HepG2 (cell line): ENCODE data around the gene ACTL7B. TPM values are rescaled to one million over a fixed set of nuclear protein-coding genes. Genes with fewer than 3 reads are reported as not detected.

Experiments
- ATAC-seq: fragments of 200-7000 bp; cut with Tn5 transposase; 3 replicates; pipeline ENCODE4 v1.9.1; 2020; ENCODE audit warnings: mild to moderate bottlenecking, moderate library complexity
- BruUV-seq: library from RNA; stranded (reverse); fragments of 400-500 nt; replicated peaks from 2 replicates; lab custom pipeline; 2021; lab: Mats Ljungman, UMichigan
- CTCF ChIA-PET: fragments of 300-600 bp; formaldehyde crosslinking; extraction: SDS; loops from one replicate; lab custom pipeline; 2021; ENCODE audit warnings: low total read pairs, inconsistent platforms, low intra/inter-chr PET ratio; lab: Yijun Ruan, JAX
- POLR2A ChIA-PET: fragments of 350-600 bp; sonication (Branson Sonifier 250); formaldehyde crosslinking; loops from one replicate; lab custom pipeline; 2020; ENCODE audit warnings: antibody characterized with exemption, inconsistent platforms; lab: Yijun Ruan, JAX
- DNase-seq: peaks from one replicate; pipeline ENCODE4 v3.0.0-alpha.2; 2015; ENCODE audit warnings: low spot score
- FAIRE-seq: peaks from 3 replicates; lab custom pipeline; 2011; peaks lifted over from hg19 to GRCh38; lab: Jason Lieb, UNC
- H2AFZ ChIP-seq: one replicate; pipeline ENCODE4 v1.6.1; 2011; ENCODE audit warnings: low read length, inconsistent platforms
- H3K27ac ChIP-seq: fragments of 300-600 bp; 3 replicates; pipeline ENCODE4 v1.8.0; 2011; ENCODE audit warnings: mixed run types, mild to moderate bottlenecking, mixed read lengths, low read length, inconsistent platforms; ENCODE audit not compliant: insufficient read depth; ENCODE audit errors: extremely low read length
- H3K27me3 ChIP-seq, 2 experiments: fragments of 200-600 bp in 1 of 2; 2 replicates in 1 of 2; 3 replicates in 1 of 2; pipeline versions ENCODE4 v1.6.0 to v1.8.0; 2011; ENCODE audit warnings: low read length in 2 of 2, mild to moderate bottlenecking in 2 of 2, moderate library complexity in 2 of 2, inconsistent platforms in 1 of 2; ENCODE audit not compliant: insufficient read depth in 2 of 2, control insufficient read depth in 1 of 2
- H3K36me3 ChIP-seq, 2 experiments: fragments of 200-600 bp in 1 of 2; replicated peaks in 1 of 2; 2 replicates in 1 of 2; 3 replicates in 1 of 2; pipeline versions ENCODE4 v1.5.1 to v1.8.0; 2011; ENCODE audit warnings: low read length in 2 of 2, inconsistent platforms in 1 of 2; ENCODE audit not compliant: insufficient read depth in 2 of 2, control insufficient read depth in 1 of 2
- H3K4me1 ChIP-seq: 2 replicates; pipeline ENCODE4 v1.5.1; 2012; ENCODE audit warnings: low read length, inconsistent platforms; ENCODE audit not compliant: insufficient read depth
- H3K4me2 ChIP-seq: 2 replicates; pipeline ENCODE4 v1.6.0; 2011; ENCODE audit warnings: low read depth, low read length, inconsistent platforms
- H3K4me3 ChIP-seq, 3 experiments: fragments of 200-600 bp in 1 of 3; sonication (generic), shearing (Covaris generic) in 1 of 3; replicated peaks in 1 of 3; 2 replicates each; pipeline ENCODE4 v1.5.1; 2011 to 2016; ENCODE audit warnings: low read length in 3 of 3, inconsistent platforms in 2 of 3, low read depth in 2 of 3, mild to moderate bottlenecking in 2 of 3, control low read depth in 1 of 3, mixed read lengths in 1 of 3; ENCODE audit not compliant: insufficient read depth in 1 of 3
- H3K79me2 ChIP-seq: one replicate; pipeline ENCODE4 v1.6.1; 2011; ENCODE audit warnings: low read length, inconsistent platforms; ENCODE audit not compliant: insufficient read depth
- H3K9ac ChIP-seq: 2 replicates; pipeline ENCODE4 v1.6.0; 2011; ENCODE audit warnings: mild to moderate bottlenecking, low read depth, low read length, inconsistent platforms; ENCODE audit not compliant: insufficient read depth
- H3K9me3 ChIP-seq: 2 replicates; pipeline ENCODE4 v1.5.1; 2012; ENCODE audit warnings: mild to moderate bottlenecking, low read length
- H4K20me1 ChIP-seq: 2 replicates; pipeline ENCODE4 v1.6.0; 2011; ENCODE audit warnings: inconsistent platforms, mild to moderate bottlenecking, low read length, moderate library complexity; ENCODE audit not compliant: insufficient read depth
- AHR ChIP-seq: IDR thresholded peaks from 2 replicates; pipeline ENCODE4 v1.6.1; 2018; ENCODE audit warnings: missing genetic modification reagents, missing compliant biosample characterization
- CENPX ChIP-seq: sonication (generic); formaldehyde crosslinking; IDR thresholded peaks from 2 replicates; pipeline ENCODE4 v1.9.0; 2021; ENCODE audit warnings: mild to moderate bottlenecking, missing genetic modification reagents, moderate library complexity
- CREB1 ChIP-seq, 2 experiments: fragments of 450-650 bp in 1 of 2; IDR thresholded peaks; 2 replicates each; pipeline ENCODE4 v1.6.1; 2016 to 2017; ENCODE audit warnings: control low read depth in 1 of 2, mild to moderate bottlenecking in 1 of 2, missing compliant biosample characterization in 1 of 2, missing genetic modification characterization in 1 of 2
- DPF2 ChIP-seq: sonication (generic); formaldehyde crosslinking; IDR thresholded peaks from 2 replicates; pipeline ENCODE4 v1.4.0; 2020; ENCODE audit warnings: mild to moderate bottlenecking, low read depth, missing genetic modification reagents, borderline replicate concordance
- HNRNPK ChIP-seq: fragments of 200-400 bp; formaldehyde crosslinking; IDR thresholded peaks from 2 replicates; pipeline ENCODE4 v1.6.1; 2018; ENCODE audit warnings: low read length, low read depth, moderate library complexity, mild to moderate bottlenecking; ENCODE audit not compliant: poor library complexity, severe bottlenecking
- KLF13 ChIP-seq: sonication (generic); formaldehyde crosslinking; IDR thresholded peaks from 2 replicates; pipeline ENCODE4 v1.4.0; 2020; ENCODE audit warnings: mild to moderate bottlenecking, missing genetic modification reagents
- NFE2L2 ChIP-seq: fragments of 150-350 bp; IDR thresholded peaks from 2 replicates; pipeline ENCODE4 v1.6.1; 2014; ENCODE audit warnings: low read length
- PRDM10 ChIP-seq: sonication (generic); formaldehyde crosslinking; IDR thresholded peaks from 2 replicates; pipeline ENCODE4 v1.4.0; 2020; ENCODE audit warnings: low read depth, missing genetic modification reagents
- SNAPC5 ChIP-seq: sonication (generic); formaldehyde crosslinking; IDR thresholded peaks from 2 replicates; pipeline ENCODE4 v1.8.1; 2023; ENCODE audit warnings: mild to moderate bottlenecking, missing genetic modification reagents, borderline replicate concordance
- SUZ12 ChIP-seq: fragments of 150-350 bp; IDR thresholded peaks from 2 replicates; pipeline ENCODE4 v1.6.1; 2014; ENCODE audit warnings: low read depth, low read length
- TEAD3 ChIP-seq: optimal IDR thresholded peaks from 2 replicates; pipeline ENCODE3; 2016; ENCODE audit warnings: borderline replicate concordance
- TSC22D2 ChIP-seq: sonication (generic); formaldehyde crosslinking; IDR thresholded peaks from 2 replicates; pipeline ENCODE4 v1.5.1; 2020; ENCODE audit warnings: missing genetic modification reagents, mild to moderate bottlenecking, borderline replicate concordance
- ZNF430 ChIP-seq: sonication (generic); formaldehyde crosslinking; IDR thresholded peaks from 2 replicates; pipeline ENCODE4 v1.9.0; 2021; ENCODE audit warnings: mild to moderate bottlenecking, missing genetic modification reagents
- ZNF556 ChIP-seq: sonication (generic); formaldehyde crosslinking; IDR thresholded peaks from 2 replicates; pipeline ENCODE4 v1.4.0; 2020; ENCODE audit warnings: mild to moderate bottlenecking, missing genetic modification reagents, borderline replicate concordance
- ZNF709 ChIP-seq: sonication (generic); formaldehyde crosslinking; IDR thresholded peaks from 2 replicates; pipeline ENCODE4 v1.5.0; 2020; ENCODE audit warnings: mild to moderate bottlenecking, missing genetic modification reagents
- WGBS: methylation state at CpG from one replicate; pipeline ENCODE4 v1.1.6; 2017; ENCODE audit warnings: low lambda C conversion rate; 5-methylcytosine and 5-hydroxymethylcytosine counted together
- in situ Hi-C: cut with HindIII; loops from 2 replicates; pipeline ENCODE4 v1.10.0; 2017; ENCODE audit warnings: low pct_unique_long_range_greater_than_20kb; ENCODE audit not compliant: extremely low pct_ligation_motif_present
- intact Hi-C: fragments of 100-400 bp; cut with micrococcal nuclease; formaldehyde crosslinking; loops from one replicate; pipeline ENCODE4 v1.10.0; 2022; ENCODE audit not compliant: unreplicated experiment
- polyA plus RNA-seq, 8 experiments: library from polyadenylated mRNA; depleted of rRNA in 3 of 8; stranded (reverse) in 7 of 8; unstranded in 1 of 8; fragments of >200 nt; fragmentation: Illumina TruSeq in 4 of 8; extraction: Trizol in 4 of 8; gene quantifications; 2 replicates each; pipeline versions ENCODE4 v1.2.1 to v1.2.3, GENCODE V29; 2011 to 2016; ENCODE audit warnings: low read depth in 4 of 8, missing spikeins in 1 of 8, mixed read lengths in 1 of 8; ENCODE audit not compliant: insufficient read depth in 1 of 8
- total RNA-seq, 5 experiments: library from RNA; depleted of rRNA; stranded (reverse); fragments of >200 nt; fragmentation: Illumina TruSeq; extraction: Trizol; gene quantifications; 2 replicates each; pipeline ENCODE4 v1.2.3, GENCODE V29; 2016; ENCODE audit warnings: low read depth in 1 of 5

The ACTL7B gene
- total and polyA plus RNA-seq, 2 of the 13 experiments (the other 11 are each of a cell fraction or from before 2014, with no cell fraction given) = 0.07 to 0.11 TPM

- DNase-seq = no peak
- no peak for ATAC-seq
- Histone ChIP-seq H3K4me3 (no peak overlapping the region), H3K79me2 (no peaks in the 10 kb centered on the region), H3K27me3 (no peaks in the 10 kb centered on the region), H4K20me1 (no peaks in the 10 kb centered on the region), H3K9me3 (no peaks in the 10 kb centered on the region), H3K27ac (no peak overlapping the region), H2AFZ (peak overlapping the region; percentile 67), H3K4me1 (peaks cover 64% of the 10 kb centered on the region), H3K36me3 (no peaks in the 10 kb centered on the region), H3K4me2 (no peak overlapping the region), H3K9ac (no peak overlapping the region)
- in situ Hi-C loops (no loop called here), intact Hi-C loops (no loop called here)
- no peak for FAIRE-seq
- POLR2A ChIA-PET = interaction anchor here (1.3 to 1.4 kb wide), 2 partner anchors 17 to 34 kb away, joined by 5 to 7 read pairs; no protein-coding TSS in a partner anchor
- 100% methylated on average over 2 of the region's 3 CpGs for WGBS
- BruUV-seq = no TSS peak
- CTCF ChIA-PET = interaction anchor here (1.7 kb wide), 1 partner anchor 103 kb away, joined by 8 read pairs; no protein-coding TSS in a partner anchor
- TF ChIP-seq DPF2 (CRISPR knock-in tag) (no peak), TSC22D2 (no peak), CREB1 (IDR thresholded peaks at IDR 0.05) (no peak), CREB1 (CRISPR knock-in tag; IDR thresholded peaks at IDR 0.05) (no peak), ZNF709 (CRISPR knock-in tag) (no peak)
Measured at GRCh38 chr9:108851138-108851537, 4.6 kb downstream of the ACTL7B start.

GRCh38 chr9:108850293-108850897 lies 5.4 kb downstream of the ACTL7B start:
- Histone ChIP-seq H2AFZ (no peak overlapping the region), H3K36me3 (no peaks in the 10 kb centered on the region), H3K9ac (no peak overlapping the region), H4K20me1 (no peaks in the 10 kb centered on the region), H3K4me3 (no peak overlapping the region), H3K9me3 (no peaks in the 10 kb centered on the region), H3K27ac (no peak overlapping the region), H3K79me2 (no peaks in the 10 kb centered on the region), H3K27me3 (no peaks in the 10 kb centered on the region), H3K4me2 (no peak overlapping the region), H3K4me1 (peaks cover 64% of the 10 kb centered on the region)
- DNase-seq = peak; percentile 44
- 100% methylated on average over 3 of the region's 3 CpGs for WGBS
- CTCF ChIA-PET = interaction anchor here (1.7 kb wide), 1 partner anchor 103 kb away, joined by 8 read pairs; no protein-coding TSS in a partner anchor
- in situ Hi-C loops = no loop called here
- FAIRE-seq = peak; percentile 76
- ATAC-seq = peak; percentile 62
- BruUV-seq = no TSS peak
- POLR2A ChIA-PET = no interaction called here
- intact Hi-C loops = loop anchor here (1.0 kb wide), 1 partner anchor 104 kb away; no protein-coding TSS in a partner anchor
- TF ChIP-seq CENPX (CRISPR knock-in tag) (no peak), SUZ12 (no peak), SNAPC5 (CRISPR knock-in tag) (no peak), ZNF556 (CRISPR knock-in tag) (no peak), PRDM10 (no peak), TEAD3 (CRISPR knock-in tag) (peak; percentile 21), AHR (no peak), ZNF430 (CRISPR knock-in tag) (no peak), NFE2L2 (no peak), KLF13 (CRISPR knock-in tag) (no peak), HNRNPK (no peak)
